ENCODE results near the gene TMPRSS2. TPM values are rescaled to one million over a fixed set of nuclear protein-coding genes. Genes with fewer than 3 reads are reported as not detected.

The TMPRSS2 gene
- total RNA-seq, 4 donors from 2014 or later = not detected

- ATAC-seq (ENCODE audit: low FRiP score) (no peak), DNase-seq (ENCODE audit: low spot score) (no peak)
- no peak for TF ChIP-seq CTCF (IDR thresholded peaks at IDR 0.05)
Observed at GRCh38 chr21:41497008-41497407, 10.9 kb downstream of the TMPRSS2 start.

- no peak for ATAC-seq (ENCODE audit: low FRiP score)
- no peak for TF ChIP-seq CTCF (IDR thresholded peaks at IDR 0.05)
- DNase-seq (ENCODE audit: low spot score) = no peak
Observed at GRCh38 chr21:41494242-41494641, 13.7 kb downstream of the TMPRSS2 start.

DNA sequence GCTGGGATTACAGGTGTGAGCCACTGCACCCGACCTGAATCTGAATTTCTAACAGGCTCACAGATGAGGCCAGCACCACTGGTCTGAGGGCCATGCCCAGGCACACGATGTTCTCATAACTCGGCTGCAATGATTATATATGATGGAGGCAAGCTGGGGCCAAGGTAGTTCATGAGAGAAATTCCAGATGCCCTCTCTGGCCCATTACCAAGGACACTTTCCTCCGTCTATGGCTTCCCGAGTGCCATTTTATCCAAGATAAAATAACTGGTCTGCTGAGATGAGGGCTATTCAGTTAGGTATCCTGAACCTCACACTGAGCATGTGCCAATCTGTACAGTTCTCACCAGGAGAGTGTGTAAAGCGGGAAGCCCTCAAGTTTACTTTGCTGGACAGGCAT, 16.5 kb downstream of the TMPRSS2 start:
- DNase-seq (ENCODE audit: low spot score) = no peak
- no peak for ATAC-seq (ENCODE audit: low FRiP score)
- no peak for TF ChIP-seq CTCF (IDR thresholded peaks at IDR 0.05)

DNA sequence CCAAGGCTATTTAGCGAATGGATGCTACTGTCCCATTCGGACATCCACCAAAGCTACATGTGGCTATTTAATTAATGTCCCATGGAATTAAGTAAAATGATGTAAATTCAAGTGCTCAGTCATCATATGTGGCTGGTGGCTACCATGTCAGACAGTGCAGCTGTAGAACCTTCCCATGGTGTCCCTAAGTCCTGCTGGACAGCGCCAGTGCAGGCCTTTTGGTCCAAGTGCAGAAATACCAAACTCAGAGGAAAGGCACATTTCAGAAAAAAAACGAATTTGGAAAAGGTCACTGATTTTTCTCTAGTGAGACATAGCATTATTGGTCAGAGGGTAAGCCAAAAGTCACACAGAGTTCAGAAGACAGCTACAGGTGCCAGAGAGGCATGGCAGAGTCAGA, 17.6 kb downstream of the TMPRSS2 start:
- no peak for TF ChIP-seq CTCF (IDR thresholded peaks at IDR 0.05)
- ATAC-seq (ENCODE audit: low FRiP score) (no peak), DNase-seq (ENCODE audit: low spot score) (no peak)

DNA sequence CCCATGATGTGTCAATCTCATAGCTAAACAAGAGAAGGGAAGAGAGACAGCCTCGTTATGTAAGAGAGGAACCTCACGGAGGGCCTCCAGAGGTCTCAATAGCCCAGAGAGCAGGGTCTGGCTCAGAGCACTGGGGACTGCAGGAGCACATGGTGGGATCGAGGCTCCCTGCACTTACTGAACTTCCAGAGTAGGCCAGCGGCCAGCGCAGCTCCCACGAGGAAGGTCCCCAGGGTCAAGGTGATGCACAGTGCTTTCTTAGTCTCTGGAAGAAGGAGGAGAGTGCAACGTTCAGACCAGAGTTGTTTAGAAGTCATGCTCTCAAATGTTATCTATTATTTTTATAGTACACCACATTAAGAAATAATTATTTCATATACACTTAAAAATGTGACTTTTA, 18.6 kb downstream of the TMPRSS2 start:
- no peak for TF ChIP-seq CTCF (IDR thresholded peaks at IDR 0.05)

DNA sequence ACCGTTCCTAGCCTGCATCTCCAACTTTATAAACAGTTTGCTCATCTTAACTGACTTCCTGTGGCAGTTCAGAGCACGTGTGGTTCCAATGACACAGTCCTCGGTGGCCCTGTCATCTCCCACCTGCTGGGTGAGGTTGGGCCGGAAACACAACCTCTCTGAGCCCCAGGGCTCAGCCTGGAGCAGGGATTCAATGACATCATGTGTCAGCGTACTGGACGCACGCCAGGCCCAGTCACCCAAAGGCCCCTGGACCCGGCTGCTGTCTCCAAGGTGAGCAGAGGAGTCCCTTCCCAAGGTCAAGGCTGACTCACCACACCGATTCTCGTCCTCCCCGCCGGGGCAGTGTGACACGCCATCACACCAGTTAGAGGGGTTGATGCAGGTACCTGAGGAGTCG, 19.9 kb downstream of the TMPRSS2 start:
- DNase-seq (ENCODE audit: low spot score) (no peak), ATAC-seq (ENCODE audit: low FRiP score) (no peak)
- no peak for TF ChIP-seq CTCF (IDR thresholded peaks at IDR 0.05)

More for the DNA sequence above, 18.6 kb downstream of the TMPRSS2 start:
- no peak for ATAC-seq (ENCODE audit: low FRiP score)
- DNase-seq (ENCODE audit: low spot score) = no peak

DNA sequence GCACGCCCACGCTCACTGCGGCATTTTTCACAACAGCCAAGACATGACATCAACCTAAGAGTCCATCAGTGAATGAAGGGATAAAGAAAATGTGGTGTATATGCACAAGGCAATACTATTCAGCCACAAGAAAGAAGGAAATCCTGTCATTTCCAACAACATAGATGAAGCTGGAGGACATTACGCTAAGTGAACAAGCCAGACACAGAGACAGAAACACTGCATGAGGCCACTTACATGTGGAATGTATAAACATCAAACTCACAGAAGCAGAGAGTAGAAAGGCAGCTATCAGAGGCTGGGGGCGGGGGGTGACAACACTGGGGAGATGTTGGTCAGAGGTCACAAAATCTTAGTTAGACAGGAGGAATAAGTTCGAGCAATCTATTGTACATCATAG, 20.9 kb downstream of the TMPRSS2 start:
- DNase-seq (ENCODE audit: low spot score) (no peak), ATAC-seq (ENCODE audit: low FRiP score) (no peak)
- no peak for TF ChIP-seq CTCF (IDR thresholded peaks at IDR 0.05)
